Measurements from ENCODE around the gene ZFP92. TPM values are rescaled to one million over a fixed set of nuclear protein-coding genes. Genes with fewer than 3 reads are reported as not detected.
A peak's percentile ranks its signal among the peaks of the same experiment; 100 is the strongest.

Gene ZFP92
- total RNA-seq, 1 donor from 2014 or later, result not detected

- H3K36me3 ChIP-seq, result no peaks in the 10 kb centered on the region
- Mint-ChIP-seq H3K36me3 (peaks cover 9% of the 10 kb centered on the region), H3K4me3 (no peak overlapping the region), H3K9me3 (peaks cover 30% of the 10 kb centered on the region), H3K4me1 (no peaks in the 10 kb centered on the region), H3K27ac (no peak overlapping the region), H3K27me3 (ENCODE audit: insufficient read depth, low read depth) (no peaks in the 10 kb centered on the region)
- H3K4me3 ChIP-seq, result no peak overlapping the region
- TF ChIP-seq EZH2phosphoT487 (IDR thresholded peaks at IDR 0.05) (no peak), CTCF (IDR thresholded peaks at IDR 0.05) (peak; percentile 68), EZH2 (IDR thresholded peaks at IDR 0.05) (no peak)
- no peaks in the 10 kb centered on the region for H3K79me2 ChIP-seq (ENCODE audit: low read depth)
- H3K9me3 ChIP-seq (ENCODE audit: low read depth), result no peaks in the 10 kb centered on the region
- H3F3A ChIP-seq (ENCODE audit: low read depth), result no peaks in the 10 kb centered on the region
- no peaks in the 10 kb centered on the region for H3K27me3 ChIP-seq
- no peaks in the 10 kb centered on the region for H4K20me1 ChIP-seq (ENCODE audit: low read depth)
- no peak overlapping the region for H2AFZ ChIP-seq (replicated peaks)
- no peak overlapping the region for H3K9ac ChIP-seq
- H3K4me2 ChIP-seq, result no peak overlapping the region
- H3K4me1 ChIP-seq, result no peaks in the 10 kb centered on the region
- peak; percentile 69 for DNase-seq (ENCODE audit: low spot score)
- H3K27ac ChIP-seq, result no peak overlapping the region
Observed at GRCh38 chrX:153460826-153461225, 49.6 kb downstream of the ZFP92 start.

Small RNA genes lying within 50 kb of the gene (small RNA-seq; reads per million reads assigned to genes)
- gene RN7SL667P, result not detected

Other genes starting within 250 kb of the ZFP92 start
- not detected in 2 replicates for gene MAGEA1, start 232.2 kb upstream of the ZFP92 start, total RNA-seq (ENCODE audit: low replicate concordance)
- 0.22 TPM in 1 of 2 replicates, not detected in the other for gene PNMA6F, start 89.7 kb upstream of the ZFP92 start, total RNA-seq (ENCODE audit: low replicate concordance)
- gene ZNF275, start 77.3 kb upstream of the ZFP92 start, total RNA-seq (ENCODE audit: low replicate concordance), result 7.5 and 8.2 TPM in 2 replicates
- not detected in 2 replicates for gene PNMA6E, start 10.1 kb upstream of the ZFP92 start, total RNA-seq (ENCODE audit: low replicate concordance)
- gene TREX2, start 34.6 kb downstream of the ZFP92 start, total RNA-seq (ENCODE audit: low replicate concordance), result 0.96 TPM in 1 of 2 replicates, not detected in the other
- 13.1 and 25.9 TPM in 2 replicates for gene HAUS7, start 59.1 kb downstream of the ZFP92 start, total RNA-seq (ENCODE audit: low replicate concordance)
- 0.37 TPM in 1 of 2 replicates, not detected in the other for gene BGN, start 83.5 kb downstream of the ZFP92 start, total RNA-seq (ENCODE audit: low replicate concordance)
- 0.59 TPM in 1 of 2 replicates, not detected in the other for gene ATP2B3, start 106.2 kb downstream of the ZFP92 start, total RNA-seq (ENCODE audit: low replicate concordance)
- gene CCNQ, start 187.7 kb downstream of the ZFP92 start, total RNA-seq (ENCODE audit: low replicate concordance), result 15.2 and 22.2 TPM in 2 replicates
- 0.21 and 2.0 TPM in 2 replicates for gene DUSP9, start 235.7 kb downstream of the ZFP92 start, total RNA-seq (ENCODE audit: low replicate concordance)

Measured in neural progenitor cell (in vitro differentiated cells).